ENCODE measurements around the gene DAPK1.

The DAPK1 gene

GRCh38 chr9:87668722-87669121, 171.1 kb downstream of the DAPK1 start:
- Histone ChIP-seq H3K36me3 (ENCODE audit: control insufficient read depth in 1 of 2, insufficient read depth in 2 of 2, low read length in 2 of 2) (peaks cover 26 to 32% of the 10 kb centered on the region in 2 experiments), H3K79me2 (ENCODE audit: control insufficient read depth, insufficient read depth, low read length, poor library complexity) (no peaks in the 10 kb centered on the region), H4K12ac (ENCODE audit: low read depth, low read length) (no peak overlapping the region), H3K9me3 (ENCODE audit: insufficient read depth, low read depth, low read length) (peaks cover 11% of the 10 kb centered on the region), H3K9ac (ENCODE audit: low read length) (no peak overlapping the region), H3K18ac (ENCODE audit: low read length) (no peak overlapping the region), H4K91ac (ENCODE audit: low read depth, low read length) (no peak overlapping the region), H3K4ac (ENCODE audit: low read depth, low read length) (no peak overlapping the region), H2BK120ac (ENCODE audit: insufficient read depth, low read length, poor library complexity) (no peak overlapping the region), H3K4me1 (ENCODE audit: control insufficient read depth in 1 of 2, insufficient read depth in 2 of 2, low read length in 2 of 2) (peaks cover 4 to 5% of the 10 kb centered on the region in 2 experiments), H3K4me2 (ENCODE audit: low read length) (no peak overlapping the region), H3K79me1 (ENCODE audit: low read length) (no peaks in the 10 kb centered on the region), H4K8ac (ENCODE audit: low read depth, low read length) (no peak overlapping the region), H2BK12ac (ENCODE audit: low read length) (no peak overlapping the region), H3K27me3 (ENCODE audit: insufficient read depth, low read length) (no peaks in the 10 kb centered on the region), H2AFZ (ENCODE audit: insufficient read depth, low read length, poor library complexity) (no peak overlapping the region), H3K4me3 (ENCODE audit: low read depth, low read length) (no peak overlapping the region), H2AK5ac (ENCODE audit: low read length) (no peak overlapping the region), H2BK5ac (ENCODE audit: low read depth, low read length, poor library complexity) (no peak overlapping the region), H3K27ac (ENCODE audit: low read depth, low read length) (no peak overlapping the region), H3K14ac (ENCODE audit: low read length) (no peak overlapping the region), H3K23ac (ENCODE audit: low read length) (no peak overlapping the region)
- WGBS (ENCODE audit: extremely low coverage, insufficient coverage, insufficient read length) = no CpG with 5 or more reads among the region's 4 CpGs
- no peak for DNase-seq

- H3K9me3 ChIP-seq (ENCODE audit: insufficient read depth, low read depth, low read length) = peaks cover 7% of the 10 kb centered on the region
- WGBS (ENCODE audit: extremely low coverage, insufficient coverage, insufficient read length) = no CpG with 5 or more reads among the region's 18 CpGs
- no peak overlapping the region for H4K91ac ChIP-seq (ENCODE audit: low read depth, low read length)
- H3K4me2 ChIP-seq (ENCODE audit: low read length) = no peak overlapping the region
- no peaks in the 10 kb centered on the region for H3K27me3 ChIP-seq (ENCODE audit: insufficient read depth, low read length)
- peaks cover 4 to 5% of the 10 kb centered on the region in 2 experiments for H3K4me1 ChIP-seq (ENCODE audit: control insufficient read depth in 1 of 2, insufficient read depth in 2 of 2, low read length in 2 of 2)
- H3K18ac ChIP-seq (ENCODE audit: low read length) = no peak overlapping the region
- H4K12ac ChIP-seq (ENCODE audit: low read depth, low read length) = no peak overlapping the region
- H3K79me2 ChIP-seq (ENCODE audit: control insufficient read depth, insufficient read depth, low read length, poor library complexity) = no peaks in the 10 kb centered on the region
- no peak for DNase-seq
- no peak overlapping the region for H3K9ac ChIP-seq (ENCODE audit: low read length)
- H2AFZ ChIP-seq (ENCODE audit: insufficient read depth, low read length, poor library complexity) = no peak overlapping the region
- no peak overlapping the region for H2AK5ac ChIP-seq (ENCODE audit: low read length)
- H2BK120ac ChIP-seq (ENCODE audit: insufficient read depth, low read length, poor library complexity) = no peak overlapping the region
- H4K8ac ChIP-seq (ENCODE audit: low read depth, low read length) = no peak overlapping the region
- no peak overlapping the region for H3K4me3 ChIP-seq (ENCODE audit: low read depth, low read length)
- no peak overlapping the region for H3K27ac ChIP-seq (ENCODE audit: low read depth, low read length)
- H3K79me1 ChIP-seq (ENCODE audit: low read length) = no peaks in the 10 kb centered on the region
- H3K14ac ChIP-seq (ENCODE audit: low read length) = no peak overlapping the region
- peaks cover 18 to 21% of the 10 kb centered on the region in 2 experiments for H3K36me3 ChIP-seq (ENCODE audit: control insufficient read depth in 1 of 2, insufficient read depth in 2 of 2, low read length in 2 of 2)
- no peak overlapping the region for H2BK5ac ChIP-seq (ENCODE audit: low read depth, low read length, poor library complexity)
- H2BK12ac ChIP-seq (ENCODE audit: low read length) = no peak overlapping the region
- no peak overlapping the region for H3K23ac ChIP-seq (ENCODE audit: low read length)
- no peak overlapping the region for H3K4ac ChIP-seq (ENCODE audit: low read depth, low read length)
Observed at GRCh38 chr9:87670572-87671264, 173.1 kb downstream of the DAPK1 start.

GRCh38 chr9:87671478-87671877, 173.8 kb downstream of the DAPK1 start:
- no peak overlapping the region for H3K27ac ChIP-seq (ENCODE audit: low read depth, low read length)
- no peak overlapping the region for H2BK5ac ChIP-seq (ENCODE audit: low read depth, low read length, poor library complexity)
- H3K4me2 ChIP-seq (ENCODE audit: low read length) = no peak overlapping the region
- peaks cover 4 to 5% of the 10 kb centered on the region in 2 experiments for H3K4me1 ChIP-seq (ENCODE audit: control insufficient read depth in 1 of 2, insufficient read depth in 2 of 2, low read length in 2 of 2)
- no peak overlapping the region for H3K23ac ChIP-seq (ENCODE audit: low read length)
- no peak overlapping the region for H3K9ac ChIP-seq (ENCODE audit: low read length)
- no peak overlapping the region for H2BK12ac ChIP-seq (ENCODE audit: low read length)
- peaks cover 14 to 19% of the 10 kb centered on the region in 2 experiments for H3K36me3 ChIP-seq (ENCODE audit: control insufficient read depth in 1 of 2, insufficient read depth in 2 of 2, low read length in 2 of 2)
- H4K8ac ChIP-seq (ENCODE audit: low read depth, low read length) = no peak overlapping the region
- no peak overlapping the region for H4K12ac ChIP-seq (ENCODE audit: low read depth, low read length)
- no peak overlapping the region for H3K4ac ChIP-seq (ENCODE audit: low read depth, low read length)
- no peak overlapping the region for H2BK120ac ChIP-seq (ENCODE audit: insufficient read depth, low read length, poor library complexity)
- H4K91ac ChIP-seq (ENCODE audit: low read depth, low read length) = no peak overlapping the region
- H2AFZ ChIP-seq (ENCODE audit: insufficient read depth, low read length, poor library complexity) = no peak overlapping the region
- no peaks in the 10 kb centered on the region for H3K27me3 ChIP-seq (ENCODE audit: insufficient read depth, low read length)
- no peaks in the 10 kb centered on the region for H3K79me2 ChIP-seq (ENCODE audit: control insufficient read depth, insufficient read depth, low read length, poor library complexity)
- H3K4me3 ChIP-seq (ENCODE audit: low read depth, low read length) = no peak overlapping the region
- no CpG with 5 or more reads among the region's 6 CpGs for WGBS (ENCODE audit: extremely low coverage, insufficient coverage, insufficient read length)
- no peaks in the 10 kb centered on the region for H3K79me1 ChIP-seq (ENCODE audit: low read length)
- no peak overlapping the region for H3K14ac ChIP-seq (ENCODE audit: low read length)
- peaks cover 7% of the 10 kb centered on the region for H3K9me3 ChIP-seq (ENCODE audit: insufficient read depth, low read depth, low read length)
- H3K18ac ChIP-seq (ENCODE audit: low read length) = no peak overlapping the region
- no peak for DNase-seq
- no peak overlapping the region for H2AK5ac ChIP-seq (ENCODE audit: low read length)

GRCh38 chr9:87671925-87672324, 174.3 kb downstream of the DAPK1 start:
- H2BK120ac ChIP-seq (ENCODE audit: insufficient read depth, low read length, poor library complexity) = no peak overlapping the region
- WGBS (ENCODE audit: extremely low coverage, insufficient coverage, insufficient read length) = no CpG with 5 or more reads among the region's 9 CpGs
- peaks cover 14% of the 10 kb centered on the region in 2 experiments for H3K36me3 ChIP-seq (ENCODE audit: control insufficient read depth in 1 of 2, insufficient read depth in 2 of 2, low read length in 2 of 2)
- no peaks in the 10 kb centered on the region for H3K79me2 ChIP-seq (ENCODE audit: control insufficient read depth, insufficient read depth, low read length, poor library complexity)
- no peak overlapping the region for H4K91ac ChIP-seq (ENCODE audit: low read depth, low read length)
- H3K27ac ChIP-seq (ENCODE audit: low read depth, low read length) = no peak overlapping the region
- no peak overlapping the region for H3K4me3 ChIP-seq (ENCODE audit: low read depth, low read length)
- no peak overlapping the region for H3K9ac ChIP-seq (ENCODE audit: low read length)
- H2AK5ac ChIP-seq (ENCODE audit: low read length) = no peak overlapping the region
- no peak overlapping the region for H2AFZ ChIP-seq (ENCODE audit: insufficient read depth, low read length, poor library complexity)
- H2BK12ac ChIP-seq (ENCODE audit: low read length) = no peak overlapping the region
- peaks cover 4 to 5% of the 10 kb centered on the region in 2 experiments for H3K4me1 ChIP-seq (ENCODE audit: control insufficient read depth in 1 of 2, insufficient read depth in 2 of 2, low read length in 2 of 2)
- no peak overlapping the region for H3K14ac ChIP-seq (ENCODE audit: low read length)
- H3K79me1 ChIP-seq (ENCODE audit: low read length) = no peaks in the 10 kb centered on the region
- H3K27me3 ChIP-seq (ENCODE audit: insufficient read depth, low read length) = no peaks in the 10 kb centered on the region
- DNase-seq = no peak
- H3K18ac ChIP-seq (ENCODE audit: low read length) = no peak overlapping the region
- no peak overlapping the region for H4K12ac ChIP-seq (ENCODE audit: low read depth, low read length)
- H4K8ac ChIP-seq (ENCODE audit: low read depth, low read length) = no peak overlapping the region
- no peak overlapping the region for H2BK5ac ChIP-seq (ENCODE audit: low read depth, low read length, poor library complexity)
- H3K9me3 ChIP-seq (ENCODE audit: insufficient read depth, low read depth, low read length) = peaks cover 3% of the 10 kb centered on the region
- no peak overlapping the region for H3K4me2 ChIP-seq (ENCODE audit: low read length)
- H3K4ac ChIP-seq (ENCODE audit: low read depth, low read length) = no peak overlapping the region
- no peak overlapping the region for H3K23ac ChIP-seq (ENCODE audit: low read length)

Data from trophoblast cell (in vitro differentiated cells and primary cell).